Epithelial cell of prostate (primary cell): Measurements from ENCODE around the gene MACROD2.

ENCODE experiments used
- DNase-seq: peaks from one replicate; pipeline ENCODE4 v3.0.0-alpha.2; 2011; ENCODE audit warnings: low read depth, low spot score
- H3K27ac ChIP-seq: fragments of 450-650 bp; 2 replicates; pipeline ENCODE4 v1.5.1; 2017; ENCODE audit warnings: mild to moderate bottlenecking

The MACROD2 gene

GRCh38 chr20:15840636-15841301 lies 1845.5 kb downstream of the MACROD2 start:
- DNase-seq: no peak
- H3K27ac ChIP-seq: no peak overlapping the region

- no peak overlapping the region for H3K27ac ChIP-seq
- no peak for DNase-seq
Measured at GRCh38 chr20:15842872-15843271, 1847.6 kb downstream of the MACROD2 start.

GRCh38 chr20:15843777-15844176 lies 1848.5 kb downstream of the MACROD2 start:
- H3K27ac ChIP-seq: no peak overlapping the region
- DNase-seq: no peak

GRCh38 chr20:15847196-15847784 lies 1852.0 kb downstream of the MACROD2 start:
- H3K27ac ChIP-seq: no peak overlapping the region
- DNase-seq: no peak

GRCh38 chr20:15848126-15848525 lies 1852.8 kb downstream of the MACROD2 start:
- DNase-seq: no peak
- no peak overlapping the region for H3K27ac ChIP-seq

GRCh38 chr20:15848995-15849610 lies 1853.8 kb downstream of the MACROD2 start:
- no peak for DNase-seq
- no peak overlapping the region for H3K27ac ChIP-seq

GRCh38 chr20:15851576-15852215 lies 1856.4 kb downstream of the MACROD2 start:
- no peak for DNase-seq

GRCh38 chr20:15854911-15855310 lies 1859.6 kb downstream of the MACROD2 start:
- DNase-seq: no peak
- H3K27ac ChIP-seq: no peak overlapping the region

More at GRCh38 chr20:15851576-15852215, 1856.4 kb downstream of the MACROD2 start:
- H3K27ac ChIP-seq: no peak overlapping the region

GRCh38 chr20:15857173-15857784 lies 1862.0 kb downstream of the MACROD2 start:
- no peak overlapping the region for H3K27ac ChIP-seq
- DNase-seq: no peak

- no peak overlapping the region for H3K27ac ChIP-seq
- no peak for DNase-seq
Measured at GRCh38 chr20:15859061-15859460, 1863.7 kb downstream of the MACROD2 start.

- DNase-seq: no peak
- H3K27ac ChIP-seq: no peak overlapping the region
Measured at GRCh38 chr20:15860850-15861249, 1865.5 kb downstream of the MACROD2 start.

GRCh38 chr20:15862178-15862577 lies 1866.9 kb downstream of the MACROD2 start:
- no peak for DNase-seq
- no peak overlapping the region for H3K27ac ChIP-seq

GRCh38 chr20:15863735-15864134 lies 1868.4 kb downstream of the MACROD2 start:
- H3K27ac ChIP-seq: no peak overlapping the region
- no peak for DNase-seq

GRCh38 chr20:15865553-15865952 lies 1870.2 kb downstream of the MACROD2 start:
- DNase-seq: no peak
- no peak overlapping the region for H3K27ac ChIP-seq

- no peak overlapping the region for H3K27ac ChIP-seq
Measured at GRCh38 chr20:15866916-15867730, 1871.8 kb downstream of the MACROD2 start.

GRCh38 chr20:15867899-15868298 lies 1872.6 kb downstream of the MACROD2 start:
- no peak overlapping the region for H3K27ac ChIP-seq
- DNase-seq: no peak

More at GRCh38 chr20:15866916-15867730, 1871.8 kb downstream of the MACROD2 start:
- DNase-seq: no peak

- no peak overlapping the region for H3K27ac ChIP-seq
- DNase-seq: no peak
Measured at GRCh38 chr20:15875446-15875845, 1880.1 kb downstream of the MACROD2 start.

GRCh38 chr20:15882553-15882952 lies 1887.2 kb downstream of the MACROD2 start:
- H3K27ac ChIP-seq: no peak overlapping the region
- DNase-seq: no peak

GRCh38 chr20:15886250-15886649 lies 1890.9 kb downstream of the MACROD2 start:
- DNase-seq: no peak
- no peak overlapping the region for H3K27ac ChIP-seq

- no peak for DNase-seq
- H3K27ac ChIP-seq: no peak overlapping the region
Measured at GRCh38 chr20:15887387-15887786, 1892.1 kb downstream of the MACROD2 start.
